H9 (cell line): ENCODE results near the gene TBC1D9B. TPM values are rescaled to one million over a fixed set of nuclear protein-coding genes. Genes with fewer than 3 reads are reported as not detected.

ENCODE experiments used
- DNase-seq: peaks from one replicate; pipeline ENCODE4 v3.0.0-alpha.2; 2017
- H2AFZ ChIP-seq: one replicate; pipeline ENCODE4 v1.6.1; 2013; ENCODE audit warnings: mild to moderate bottlenecking, low read length, control low read depth, moderate library complexity
- H2AK5ac ChIP-seq: 2 replicates; pipeline ENCODE4 v1.6.1; 2013; ENCODE audit warnings: low read length, control low read depth, mixed read lengths; ENCODE audit not compliant: insufficient read length
- H2BK120ac ChIP-seq: one replicate; pipeline ENCODE4 v1.6.1; 2013; ENCODE audit warnings: low read depth, mild to moderate bottlenecking, low read length, control low read depth, inconsistent platforms; ENCODE audit not compliant: poor library complexity, severe bottlenecking
- H2BK12ac ChIP-seq: 2 replicates; pipeline ENCODE4 v1.6.1; 2013; ENCODE audit warnings: low read length, control low read depth, mixed read lengths, low read depth; ENCODE audit not compliant: insufficient read length
- H2BK15ac ChIP-seq: 2 replicates; pipeline ENCODE4 v1.6.1; 2013; ENCODE audit warnings: low read depth, low read length, control low read depth
- H2BK20ac ChIP-seq: one replicate; pipeline ENCODE4 v1.6.1; 2013; ENCODE audit warnings: low read depth, mild to moderate bottlenecking, low read length, control low read depth, inconsistent platforms; ENCODE audit not compliant: poor library complexity, severe bottlenecking
- H2BK5ac ChIP-seq: 2 replicates; pipeline ENCODE4 v1.6.1; 2013; ENCODE audit warnings: low read length, control low read depth, mixed read lengths; ENCODE audit not compliant: insufficient read length
- H3K14ac ChIP-seq: 2 replicates; pipeline ENCODE4 v1.6.1; 2013; ENCODE audit warnings: low read length, control low read depth; ENCODE audit not compliant: insufficient read depth
- H3K18ac ChIP-seq: 2 replicates; pipeline ENCODE4 v1.6.1; 2013; ENCODE audit warnings: low read depth, mild to moderate bottlenecking, mixed read lengths, low read length, control low read depth; ENCODE audit not compliant: insufficient read length
- H3K23ac ChIP-seq: 2 replicates; pipeline ENCODE4 v1.6.1; 2013; ENCODE audit warnings: low read length, control low read depth, mixed read lengths, low read depth; ENCODE audit not compliant: insufficient read length
- H3K23me2 ChIP-seq: 2 replicates; pipeline ENCODE4 v1.6.1; 2013; ENCODE audit warnings: low read depth, mild to moderate bottlenecking, mixed read lengths, low read length, control low read depth; ENCODE audit not compliant: insufficient read length, poor library complexity, severe bottlenecking
- H3K27ac ChIP-seq: 2 replicates; pipeline ENCODE4 v1.5.1; 2013; ENCODE audit warnings: low read length, control low read depth, mixed read lengths, low read depth; ENCODE audit not compliant: insufficient read length
- H3K27me3 ChIP-seq: 2 replicates; pipeline ENCODE4 v1.6.1; 2013; ENCODE audit warnings: low read length, control low read depth, inconsistent platforms; ENCODE audit not compliant: insufficient read depth
- H3K4ac ChIP-seq: 2 replicates; pipeline ENCODE4 v1.6.1; 2013; ENCODE audit warnings: low read depth, mild to moderate bottlenecking, control low read depth, inconsistent platforms, low read length, moderate library complexity
- H3K4me1 ChIP-seq: 2 replicates; pipeline ENCODE4 v1.6.1; 2013; ENCODE audit warnings: low read length, control low read depth, inconsistent platforms; ENCODE audit not compliant: insufficient read depth
- H3K4me2 ChIP-seq: 2 replicates; pipeline ENCODE4 v1.6.1; 2013; ENCODE audit warnings: low read length, control low read depth, mixed read lengths; ENCODE audit not compliant: insufficient read length, insufficient read depth
- H3K56ac ChIP-seq: 2 replicates; pipeline ENCODE4 v1.6.1; 2013; ENCODE audit warnings: low read depth, mild to moderate bottlenecking, mixed read lengths, low read length, control low read depth; ENCODE audit not compliant: insufficient read length
- H3K79me1 ChIP-seq: 2 replicates; pipeline ENCODE4 v1.6.1; 2013; ENCODE audit warnings: low read depth, mild to moderate bottlenecking, moderate library complexity, low read length, control low read depth, inconsistent platforms; ENCODE audit not compliant: insufficient read depth, poor library complexity, severe bottlenecking
- H3K79me2 ChIP-seq: 2 replicates; pipeline ENCODE4 v1.6.1; 2013; ENCODE audit warnings: low read length, control low read depth, inconsistent platforms; ENCODE audit not compliant: insufficient read depth
- H3K9ac ChIP-seq: 2 replicates; pipeline ENCODE4 v1.6.1; 2013; ENCODE audit warnings: low read length, control low read depth, mixed read lengths; ENCODE audit not compliant: insufficient read length; ENCODE audit errors: extremely low read depth
- H3K9me3 ChIP-seq: one replicate; pipeline ENCODE4 v1.6.1; 2013; ENCODE audit warnings: low read depth, low read length, inconsistent platforms; ENCODE audit not compliant: control insufficient read depth
- H3T11ph ChIP-seq: one replicate; pipeline ENCODE4 v1.6.1; 2013; ENCODE audit warnings: mild to moderate bottlenecking, low read length, control low read depth, inconsistent platforms
- H4K20me1 ChIP-seq: one replicate; pipeline ENCODE4 v1.6.1; 2013; ENCODE audit not compliant: control insufficient read depth, insufficient read length, insufficient read depth
- H4K5ac ChIP-seq: 2 replicates; pipeline ENCODE4 v1.6.1; 2013; ENCODE audit warnings: low read depth, mild to moderate bottlenecking, mixed read lengths, low read length, control low read depth; ENCODE audit not compliant: insufficient read length
- H4K8ac ChIP-seq: replicated peaks from 2 replicates; pipeline ENCODE4 v1.6.1; 2013; ENCODE audit warnings: low read length, control low read depth, mixed read lengths, low read depth; ENCODE audit not compliant: insufficient read length
- H4K91ac ChIP-seq: 2 replicates; pipeline ENCODE4 v1.6.1; 2013; ENCODE audit warnings: low read depth, mild to moderate bottlenecking, moderate library complexity, mixed read lengths, low read length, control low read depth; ENCODE audit not compliant: insufficient read length
- H3K27ac Mint-ChIP-seq, 3 experiments: 2 replicates in 2 of 3; 3 replicates in 1 of 3; pipeline ENCODE4 v1.8.0; 2020 to 2021; ENCODE audit warnings: mixed read lengths in 3 of 3, mild to moderate bottlenecking in 1 of 3, moderate library complexity in 1 of 3
- H3K27me3 Mint-ChIP-seq: 2 replicates; pipeline ENCODE4 v1.8.0; 2021; ENCODE audit warnings: low read depth, mild to moderate bottlenecking, moderate library complexity, mixed read lengths
- H3K36me3 Mint-ChIP-seq, 3 experiments: 2 replicates in 2 of 3; 3 replicates in 1 of 3; pipeline ENCODE4 v1.8.0; 2020 to 2021; ENCODE audit warnings: low read depth in 3 of 3, mixed read lengths in 3 of 3; ENCODE audit not compliant: insufficient read depth in 1 of 3
- H3K4me1 Mint-ChIP-seq, 2 experiments: 2 replicates each; pipeline ENCODE4 v1.8.0; 2020; ENCODE audit warnings: mixed read lengths in 2 of 2
- H3K4me3 Mint-ChIP-seq, 2 experiments: 2 replicates in 1 of 2; 3 replicates in 1 of 2; pipeline ENCODE4 v1.8.0; 2020 to 2021; ENCODE audit warnings: mild to moderate bottlenecking in 2 of 2, mixed read lengths in 2 of 2, moderate library complexity in 1 of 2
- H3K9me3 Mint-ChIP-seq, 2 experiments: 2 replicates in 1 of 2; 3 replicates in 1 of 2; pipeline ENCODE4 v1.8.0; 2020; ENCODE audit warnings: mild to moderate bottlenecking in 2 of 2, mixed read lengths in 2 of 2, moderate library complexity in 1 of 2
- CTCF ChIP-seq: fragments of 200-600 bp; sonication (generic); conservative IDR thresholded peaks from 3 replicates; pipeline ENCODE4 v1.8.0; 2021; ENCODE audit warnings: antibody characterized with exemption, mild to moderate bottlenecking
- WGBS: extraction: QIAGEN DNeasy Blood & Tissue Kit; methylation state at CpG from one replicate; pipeline ENCODE4 v1.1.7; 2013; ENCODE audit warnings: missing lambda C conversion rate, low lambda C conversion rate, mixed read lengths; ENCODE audit not compliant: insufficient read length; ENCODE audit errors: extremely low coverage; 5-methylcytosine and 5-hydroxymethylcytosine counted together
- total RNA-seq: library from RNA; stranded (reverse); gene quantifications from 2 replicates; pipeline ENCODE4 v1.2.1, GENCODE V29; 2021

TBC1D9B gene
- total RNA-seq, 1 experiment from 2014 or later = 62.1 TPM

GRCh38 chr5:179878222-179879002 lies 29.3 kb downstream of the TBC1D9B start:
- Histone ChIP-seq H3K18ac (no peak overlapping the region), H2AFZ (no peak overlapping the region), H3T11ph (no peak overlapping the region), H2BK20ac (no peak overlapping the region), H3K27ac (no peak overlapping the region), H3K14ac (no peak overlapping the region), H3K23me2 (no peaks in the 10 kb centered on the region), H3K79me2 (no peaks in the 10 kb centered on the region), H3K56ac (no peak overlapping the region), H3K4me1 (no peaks in the 10 kb centered on the region), H4K20me1 (no peaks in the 10 kb centered on the region), H3K79me1 (no peaks in the 10 kb centered on the region), H4K91ac (no peak overlapping the region), H2BK12ac (no peak overlapping the region), H3K4ac (no peak overlapping the region), H2BK5ac (no peak overlapping the region), H2BK15ac (no peak overlapping the region), H4K5ac (no peak overlapping the region), H3K23ac (no peak overlapping the region), H2BK120ac (no peak overlapping the region), H3K9me3 (peaks cover 5% of the 10 kb centered on the region), H2AK5ac (no peak overlapping the region), H3K9ac (no peak overlapping the region), H4K8ac (no peak overlapping the region), H3K4me2 (no peak overlapping the region), H3K27me3 (no peaks in the 10 kb centered on the region)
- Mint-ChIP-seq H3K27me3 (peaks cover 1% of the 10 kb centered on the region; the same call in 1 of the 2 replicates), H3K9me3 (peaks cover 12 to 14% of the 10 kb centered on the region in 2 experiments), H3K4me1 (no peaks in the 10 kb centered on the region), H3K36me3 (peaks cover 16 to 42% (median 41%) of the 10 kb centered on the region in 3 experiments), H3K4me3 (no peak overlapping the region), H3K27ac (no peak overlapping the region)
- no peak for DNase-seq
- no CpG with 5 or more reads among the region's 26 CpGs for whole genome bisulfite sequencing
- TF ChIP-seq CTCF = 0 out of 3 replicates have a peak, but pooled peaks have one; percentile 9
